HG02759 (cell line): ENCODE data around the gene CRADD.
"Not testable (repeated sequence)": the region's sequence is repeated elsewhere in the genome, so short reads cannot be mapped to it uniquely, and the experiment has no call there.

Source experiments
- ATAC-seq: cut with Tn5 transposase; IDR thresholded peaks from one replicate; pipeline ENCODE4 v1.9.1; 2021; ENCODE audit warnings: mild to moderate bottlenecking, moderate library complexity; ENCODE audit not compliant: unreplicated experiment

Gene CRADD

DNA sequence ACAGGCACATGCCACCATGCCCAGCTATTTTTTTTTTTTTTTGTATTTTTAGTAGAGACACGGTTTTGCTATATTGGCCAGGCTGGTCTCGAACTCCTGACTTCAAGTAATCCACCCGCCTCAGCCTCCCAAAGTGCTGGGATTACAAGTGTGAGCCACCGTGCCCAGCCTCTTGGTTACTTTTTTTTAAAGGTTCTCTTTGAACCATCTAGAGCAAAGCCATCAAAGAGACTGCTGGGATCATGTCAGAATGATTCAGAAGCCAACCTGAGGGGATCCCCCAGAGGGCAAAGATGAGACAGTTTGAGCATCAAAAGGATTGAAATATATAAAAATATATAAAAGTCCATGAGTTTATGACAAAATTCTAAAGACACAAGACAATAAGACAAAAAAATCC, 103.7 kb downstream of the CRADD start:
- not testable (repeated sequence) for ATAC-seq

DNA sequence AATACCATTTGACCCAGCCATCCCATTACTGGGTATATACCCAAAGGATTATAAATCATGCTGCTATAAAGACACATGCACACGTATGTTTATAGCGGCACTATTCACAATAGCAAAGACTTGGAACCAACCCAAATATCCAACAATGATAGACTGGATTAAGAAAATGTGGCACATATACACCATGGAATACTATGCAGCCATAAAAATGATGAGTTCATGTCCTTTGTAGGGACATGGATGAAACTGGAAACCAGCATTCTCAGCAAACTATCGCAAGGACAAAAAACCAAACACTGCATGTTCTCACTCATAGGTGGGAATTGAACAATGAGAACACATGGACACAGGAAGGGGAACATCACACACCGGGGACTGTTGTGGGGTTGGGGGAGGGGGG, 104.8 kb downstream of the CRADD start:
- ATAC-seq = not testable (repeated sequence)

DNA sequence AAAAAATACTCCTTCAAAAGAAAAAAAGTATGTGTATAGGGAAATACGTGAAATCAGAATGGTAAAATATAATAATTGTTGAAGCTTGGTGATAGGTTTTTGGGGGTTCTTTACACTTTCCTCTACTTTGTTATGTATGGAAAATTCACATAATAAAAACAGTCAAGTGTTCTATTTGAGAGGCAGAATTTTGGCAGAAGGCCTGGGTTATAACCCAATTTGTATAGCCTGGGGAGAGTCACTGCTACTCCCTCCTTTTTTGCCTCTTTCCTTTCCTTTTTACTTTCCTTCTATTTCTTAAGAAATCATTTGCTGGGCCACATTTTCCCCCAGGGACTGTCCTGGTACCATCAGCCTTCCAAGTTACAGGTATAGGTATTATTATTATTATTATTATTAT, 105.7 kb downstream of the CRADD start:
- ATAC-seq = no peak

DNA sequence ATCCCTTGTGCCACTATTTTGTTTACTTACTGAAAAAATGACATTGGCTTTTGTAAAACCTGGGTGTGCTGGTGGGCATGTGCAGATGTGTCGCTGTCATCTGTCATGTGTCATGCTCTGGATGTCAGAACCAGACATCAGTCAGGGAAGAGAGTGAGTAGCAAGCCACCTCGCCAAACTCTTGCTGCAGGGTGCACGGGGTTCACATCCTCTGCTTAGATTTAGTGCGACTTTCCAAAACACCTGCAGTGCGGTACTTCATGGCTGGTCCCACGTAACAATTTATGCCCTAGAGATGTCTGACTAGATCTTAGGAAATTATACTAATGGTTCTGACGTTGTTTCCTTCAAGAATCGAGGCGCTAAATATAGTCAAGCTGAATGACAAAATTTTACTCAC, 106.7 kb downstream of the CRADD start:
- ATAC-seq = no peak

DNA sequence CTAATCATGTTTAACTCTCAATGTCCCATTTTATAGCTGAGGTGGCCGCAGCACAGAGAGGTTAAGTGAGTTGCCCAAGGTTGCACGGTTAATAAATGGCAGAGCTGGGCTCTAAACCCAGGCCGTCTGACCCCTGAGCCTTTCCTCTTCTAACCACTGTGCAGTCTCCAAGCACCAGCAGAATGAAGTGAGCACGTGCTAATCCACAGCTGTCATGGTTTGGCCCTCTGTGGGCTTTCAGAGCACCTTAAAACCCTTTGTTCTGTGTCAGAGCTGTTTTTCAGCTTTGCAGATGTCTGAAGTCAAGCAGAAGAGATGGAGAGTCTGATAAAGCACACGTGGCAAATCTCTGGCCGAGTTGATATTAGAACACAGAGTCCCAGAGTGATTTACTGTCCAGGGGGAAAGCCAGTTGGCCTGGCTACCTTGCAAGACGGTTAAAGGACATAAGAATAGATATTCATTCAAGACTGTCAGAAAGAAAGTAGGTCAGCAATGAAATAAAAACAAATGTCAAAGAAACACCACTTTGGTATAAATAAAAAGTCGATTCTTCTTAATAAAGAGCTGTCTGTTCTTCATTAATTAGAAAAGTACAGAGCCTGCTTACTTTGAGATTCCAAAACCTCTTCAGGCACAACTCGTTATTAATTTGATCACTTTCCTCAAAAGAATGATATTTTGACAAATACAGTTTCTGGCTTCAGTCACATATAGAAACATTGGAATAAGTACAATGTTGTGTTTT, 107.3 kb downstream of the CRADD start:
- no peak for ATAC-seq

DNA sequence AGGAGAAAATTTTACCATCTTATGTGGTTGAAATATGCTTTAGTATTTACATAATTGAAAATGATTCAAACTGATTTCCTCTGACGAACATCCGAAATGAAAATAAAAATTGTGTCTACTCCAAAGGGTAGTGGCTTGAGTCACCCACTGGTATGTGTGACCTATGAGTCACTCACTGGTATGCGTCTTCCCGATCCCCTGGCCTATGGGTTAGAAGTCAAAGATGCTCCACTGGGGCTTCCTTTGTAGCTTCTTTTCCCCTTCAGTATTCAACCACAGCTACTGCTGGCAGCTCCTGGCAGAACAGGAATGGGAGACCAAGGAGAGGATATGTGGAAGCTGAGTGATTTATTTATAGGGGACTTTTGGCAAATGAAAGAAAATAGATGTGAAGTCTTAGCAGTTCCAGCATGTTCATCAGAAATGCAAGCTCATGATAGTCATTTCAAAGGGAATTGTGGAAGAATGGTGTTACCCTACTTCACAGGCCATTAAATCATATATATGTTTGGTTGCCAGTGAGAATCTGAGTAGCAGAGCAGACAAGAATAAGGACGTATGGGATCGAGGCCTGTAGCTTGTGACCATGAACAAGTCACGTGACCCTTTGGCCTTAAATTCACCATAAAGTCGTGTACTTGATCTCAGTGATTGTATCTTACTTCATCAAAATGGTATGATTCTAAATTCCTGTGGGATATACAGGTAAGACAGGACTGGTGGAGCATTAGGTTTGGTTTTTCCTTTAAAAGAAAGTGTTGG, 108.3 kb downstream of the CRADD start:
- ATAC-seq = no peak

DNA sequence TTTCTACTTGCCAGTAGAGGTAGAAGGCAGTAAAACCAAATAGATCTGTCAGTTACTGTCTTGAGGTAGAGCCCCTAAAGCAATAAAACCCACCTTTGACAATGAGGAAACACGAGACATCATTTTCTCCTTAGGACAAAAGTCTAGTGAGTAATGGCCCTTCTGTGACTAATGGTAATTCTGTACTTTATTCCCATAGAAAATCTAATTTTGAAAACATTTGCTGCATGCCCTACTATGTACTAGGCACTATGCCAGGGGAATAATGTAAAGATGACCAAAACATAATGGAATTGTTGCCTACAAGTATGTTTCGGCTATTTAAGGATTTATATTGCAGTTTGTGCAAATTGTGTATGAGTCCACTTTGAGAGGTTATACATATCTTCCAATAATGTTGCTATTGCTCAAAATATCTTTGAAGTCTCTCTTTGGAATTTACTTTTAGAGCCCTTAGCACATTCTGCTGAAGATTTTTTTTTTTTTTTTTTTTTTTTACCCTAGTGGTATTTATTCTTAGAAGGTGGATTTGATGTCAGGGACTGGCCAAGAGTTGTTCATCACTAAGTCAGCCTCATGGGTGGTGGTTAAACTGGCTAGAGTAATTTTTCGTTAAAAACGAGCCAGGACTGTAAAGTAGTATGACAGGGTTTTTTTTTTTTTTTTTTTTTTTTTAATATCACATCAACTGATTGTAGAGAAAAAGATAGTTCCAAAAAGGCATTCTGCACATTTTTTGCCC, 109.7 kb downstream of the CRADD start:
- ATAC-seq = no peak

DNA sequence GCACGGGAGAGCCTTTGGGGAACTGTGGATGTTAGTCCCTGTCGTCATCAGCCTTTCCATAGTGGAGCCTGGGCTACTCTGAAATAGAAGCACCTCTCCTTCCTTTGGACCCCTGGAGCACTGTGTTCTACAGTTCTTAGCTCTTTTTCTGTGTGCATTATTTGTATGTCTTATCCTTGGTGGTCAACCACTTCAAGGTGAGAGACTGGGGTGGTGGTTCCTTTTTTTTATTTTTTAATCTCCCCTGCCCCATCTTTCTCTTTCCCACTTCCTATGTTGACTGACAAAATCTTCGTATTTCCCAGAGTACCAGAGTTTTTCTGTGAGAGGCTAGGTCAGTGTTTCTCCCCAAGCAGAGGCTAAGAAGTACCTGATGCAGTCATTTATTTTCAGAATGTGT, 111.7 kb downstream of the CRADD start:
- ATAC-seq = no peak

DNA sequence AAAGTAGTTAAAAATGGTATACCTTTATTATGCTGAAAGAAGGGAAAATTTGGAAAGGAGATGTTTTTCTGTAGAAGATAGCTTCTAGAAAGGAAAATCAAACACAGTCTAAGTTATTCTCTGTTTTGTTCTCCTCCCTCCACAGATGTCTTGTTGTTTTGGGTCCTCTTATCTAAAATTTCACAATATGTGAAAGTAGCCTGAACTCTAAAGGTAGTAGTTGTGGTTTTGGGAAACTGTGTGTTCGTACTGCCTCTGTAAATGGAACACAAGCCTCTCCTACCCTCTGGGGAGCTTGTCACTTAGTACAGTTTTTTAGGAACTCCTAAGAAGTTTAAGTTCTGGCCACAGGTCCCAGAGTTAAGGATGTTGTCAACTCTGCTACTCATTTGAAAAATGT, 112.6 kb downstream of the CRADD start:
- no peak for ATAC-seq

DNA sequence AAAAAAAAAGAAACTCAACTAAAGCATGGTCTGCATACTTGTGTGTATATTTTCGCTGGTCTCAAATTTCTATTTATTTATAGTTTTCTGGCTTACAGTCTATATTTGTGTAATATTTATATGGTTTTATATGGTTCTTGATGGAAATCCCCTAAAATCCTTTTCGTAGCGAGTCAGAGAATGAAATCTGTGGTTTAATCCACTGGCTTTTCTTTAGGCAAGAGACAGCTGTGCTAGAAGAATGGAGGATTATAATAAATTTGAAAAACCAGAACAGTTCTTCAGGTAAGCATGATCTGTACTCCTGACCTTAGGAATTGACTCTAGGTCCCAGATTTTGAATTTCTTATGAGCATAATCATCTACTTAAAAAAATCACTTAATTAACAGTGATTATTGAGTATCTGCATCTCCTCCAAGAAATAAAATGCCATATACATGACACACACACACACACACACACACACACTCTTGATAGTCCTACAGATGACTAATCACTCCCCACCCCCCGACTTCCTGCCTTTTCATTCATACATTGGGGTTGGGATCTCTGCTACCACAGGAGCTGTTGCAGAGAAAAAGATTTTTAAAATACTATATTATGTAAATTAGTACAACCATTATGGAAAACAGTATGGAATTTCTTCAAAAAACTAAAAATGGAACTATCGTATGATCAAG, 113.4 kb downstream of the CRADD start:
- no peak for ATAC-seq

DNA sequence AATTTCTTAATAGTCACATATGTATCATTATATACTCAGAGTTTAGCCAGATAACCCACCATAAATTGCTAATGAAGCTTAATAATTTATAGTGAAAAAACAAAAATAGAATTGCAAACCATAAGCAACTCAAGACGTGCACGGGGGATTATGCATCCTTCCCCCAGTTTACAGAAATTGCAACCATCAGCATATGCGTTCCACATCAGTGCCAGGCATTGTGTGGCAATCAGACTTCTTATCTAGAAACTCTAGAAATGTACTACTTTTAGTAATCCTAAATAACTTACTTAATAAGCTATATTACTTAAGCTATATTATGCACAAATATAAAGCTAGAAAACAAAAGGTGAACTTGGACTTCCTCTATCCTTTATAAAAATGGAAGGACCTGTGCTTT, 115.8 kb downstream of the CRADD start:
- ATAC-seq = no peak

DNA sequence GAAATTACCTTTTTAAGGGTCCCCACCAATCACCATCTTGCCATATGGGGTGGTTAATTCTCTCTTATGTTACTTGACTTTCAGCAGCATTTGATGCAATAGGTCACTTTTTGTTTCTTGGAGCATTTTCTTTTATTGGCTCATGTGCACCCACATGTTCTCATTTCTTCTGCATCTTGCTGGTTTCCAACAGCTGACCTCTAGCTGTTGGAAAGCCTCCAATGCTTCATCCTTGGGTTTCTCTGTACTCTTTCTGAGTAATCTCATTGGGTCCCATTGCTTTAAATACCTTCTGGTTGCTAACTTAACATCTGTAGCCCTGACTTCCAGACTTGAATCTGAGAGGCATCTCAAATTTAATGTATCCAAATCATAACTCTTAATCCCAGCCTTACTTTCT, 116.8 kb downstream of the CRADD start:
- no peak for ATAC-seq

DNA sequence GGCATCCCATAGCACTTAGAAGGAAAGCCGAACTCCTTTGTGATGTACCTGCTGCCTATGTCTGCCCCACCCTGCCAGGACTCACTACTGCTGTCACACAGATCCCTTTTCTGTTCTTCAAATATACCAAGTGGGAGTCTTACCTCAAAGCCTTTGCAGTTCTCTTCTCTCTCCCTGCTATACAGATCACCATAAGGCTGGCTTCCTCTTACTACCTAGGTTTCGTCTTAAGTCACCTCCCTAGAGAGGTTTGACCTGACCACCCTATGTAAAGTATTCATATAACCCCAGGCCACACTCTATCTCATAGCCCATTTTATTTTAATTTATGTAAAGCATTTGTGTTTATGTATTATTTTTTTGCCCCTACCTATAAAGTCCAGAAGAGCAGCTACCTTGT, 117.6 kb downstream of the CRADD start:
- no peak for ATAC-seq

DNA sequence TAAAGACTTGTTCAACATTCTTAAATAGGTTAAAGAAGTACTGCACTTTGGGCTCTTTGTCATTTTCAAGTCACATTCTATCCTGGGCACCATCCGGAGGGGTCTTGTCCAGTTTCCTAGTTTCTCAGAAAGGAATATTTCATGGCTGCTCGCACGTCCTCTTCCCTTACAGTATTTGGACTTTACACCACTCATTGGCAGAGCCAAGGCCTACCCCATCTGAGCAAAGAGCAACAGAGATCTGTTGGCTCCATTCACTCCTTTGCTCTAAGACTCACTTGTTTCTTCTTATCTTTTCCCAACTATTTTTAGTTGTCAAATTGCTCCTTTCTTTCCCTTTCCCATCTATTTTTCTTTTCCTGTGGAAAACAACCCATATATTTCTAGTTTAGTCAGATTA, 118.2 kb downstream of the CRADD start:
- no peak for ATAC-seq

DNA sequence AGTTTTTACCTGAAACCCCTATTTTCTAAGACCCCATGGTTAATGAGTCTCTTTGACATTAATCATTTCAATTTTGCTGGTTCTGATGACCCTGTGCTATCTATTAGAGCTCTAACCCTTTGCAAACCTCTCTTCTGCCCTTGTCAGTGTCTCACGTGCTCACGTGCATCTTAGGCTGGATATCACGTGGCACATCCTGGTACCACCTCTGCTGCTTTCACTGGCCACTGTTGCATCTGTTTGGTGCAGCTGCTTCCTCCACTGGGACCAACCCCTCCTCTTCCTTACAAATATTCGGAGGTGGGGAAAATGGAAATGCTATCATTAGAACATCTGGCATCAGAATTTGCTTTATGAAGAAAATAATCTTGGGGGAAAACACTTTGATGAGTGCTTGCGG, 119.6 kb downstream of the CRADD start:
- no peak for ATAC-seq

DNA sequence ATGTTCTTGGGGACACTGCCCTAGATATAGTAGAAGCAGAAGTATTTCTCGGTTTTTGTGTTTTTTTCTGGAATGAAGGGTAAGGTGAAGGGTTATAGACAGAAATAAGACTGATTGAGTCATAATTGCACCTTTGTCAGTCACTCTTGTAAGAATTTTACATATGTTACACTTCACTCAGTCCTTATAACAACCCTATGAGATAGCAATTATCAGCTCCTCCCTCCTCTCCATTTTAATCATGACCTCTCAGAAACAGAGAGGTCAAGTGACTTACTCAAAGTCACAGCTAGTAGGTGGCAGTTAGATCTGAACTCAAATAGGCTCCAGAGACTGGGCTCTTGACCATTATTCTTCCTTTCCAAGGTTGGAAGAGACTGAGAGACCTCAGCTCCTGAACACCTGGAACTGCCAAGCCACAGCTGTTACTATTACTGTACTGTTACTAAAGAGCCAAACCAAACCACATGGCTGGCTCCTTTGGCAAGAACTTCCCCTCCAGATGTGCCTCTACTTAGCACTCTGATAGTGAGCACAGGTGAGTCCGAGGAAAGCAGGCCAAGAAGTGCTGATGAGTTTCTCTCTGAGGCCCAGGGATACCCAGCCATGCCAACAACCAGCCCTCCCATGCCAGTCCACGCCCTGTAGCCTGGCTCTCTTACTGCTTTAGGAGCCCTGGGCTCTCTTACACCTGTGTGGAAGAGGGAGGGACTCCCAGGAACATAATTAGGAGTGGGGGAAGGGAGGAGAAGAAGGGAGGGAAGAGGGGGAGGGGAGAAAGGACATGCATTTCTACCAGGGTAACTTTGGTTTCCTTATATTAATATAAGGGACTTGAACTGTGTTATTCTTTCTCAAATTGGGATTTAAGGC, 121.3 kb downstream of the CRADD start:
- no peak for ATAC-seq

DNA sequence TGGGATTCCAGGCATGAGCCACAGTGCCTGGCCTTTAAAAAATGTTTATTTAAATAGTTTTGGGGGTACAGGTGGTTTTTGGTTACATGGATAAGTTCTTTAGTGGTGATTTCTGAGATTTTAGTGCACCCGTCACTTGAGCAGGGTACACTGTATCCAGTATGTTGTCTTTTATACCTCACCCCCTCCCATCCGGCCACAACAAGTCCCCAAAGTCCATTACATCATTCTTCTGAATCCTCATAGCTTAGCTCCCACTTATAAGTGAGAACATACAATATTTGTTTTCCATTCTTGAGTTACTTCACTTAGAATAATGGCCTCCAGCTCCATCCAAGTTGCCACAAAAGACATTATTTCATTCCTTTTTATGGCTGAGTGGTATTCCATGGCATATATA, 124.5 kb downstream of the CRADD start:
- not testable (repeated sequence) for ATAC-seq

DNA sequence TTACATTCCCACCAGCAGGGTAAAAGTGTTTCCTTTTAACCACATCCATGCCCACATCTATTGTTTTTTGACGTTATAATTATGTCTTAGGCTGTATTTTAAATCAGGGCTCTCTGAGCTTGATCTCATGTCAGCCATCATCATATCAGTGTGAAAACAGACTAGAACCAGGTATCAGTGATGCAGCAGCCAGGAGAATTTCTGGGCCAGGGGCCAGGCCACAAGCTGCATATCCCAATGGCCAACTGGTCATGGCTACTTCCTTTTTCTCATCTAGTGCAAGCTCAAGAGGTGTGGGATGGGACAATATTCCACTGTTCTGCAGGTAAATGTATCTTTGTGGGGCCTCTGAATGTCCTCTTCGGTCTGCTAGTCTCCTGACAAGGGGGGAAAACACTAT, 125.1 kb downstream of the CRADD start:
- no peak for ATAC-seq

DNA sequence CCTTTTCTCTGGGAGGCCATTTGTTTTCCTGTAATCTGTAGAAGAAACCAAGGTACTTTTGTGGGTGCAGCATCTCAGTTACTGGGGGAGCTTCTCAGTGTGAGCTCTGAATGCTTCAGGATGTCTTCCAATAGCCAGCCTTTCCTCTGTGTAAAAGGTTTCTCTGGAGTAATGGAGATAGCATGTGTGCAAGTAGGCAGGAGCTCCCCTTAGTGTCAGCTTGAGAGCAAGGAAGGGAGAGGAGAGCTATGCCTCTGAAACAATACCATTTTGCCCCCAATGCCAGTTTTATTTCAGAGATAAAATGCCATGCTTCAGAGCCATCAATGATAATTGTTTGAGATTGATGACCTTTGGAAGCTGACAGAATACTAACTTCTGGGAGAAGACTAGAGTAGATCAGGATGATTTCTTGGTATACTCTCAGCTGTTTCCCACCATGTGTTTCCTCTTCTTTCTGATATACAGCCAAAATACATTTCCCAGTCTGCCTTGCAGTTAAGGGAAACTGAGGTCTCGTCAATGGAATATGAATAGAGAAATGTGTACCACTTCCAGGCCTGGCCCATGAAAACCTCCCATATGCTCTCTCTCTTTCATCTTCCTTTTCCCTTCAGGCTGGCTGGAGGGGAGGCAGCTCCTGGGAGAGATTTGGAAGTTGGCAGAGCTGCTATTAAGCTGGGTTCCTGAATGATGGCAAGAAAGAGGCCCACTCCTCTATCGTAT, 125.7 kb downstream of the CRADD start:
- ATAC-seq = no peak

DNA sequence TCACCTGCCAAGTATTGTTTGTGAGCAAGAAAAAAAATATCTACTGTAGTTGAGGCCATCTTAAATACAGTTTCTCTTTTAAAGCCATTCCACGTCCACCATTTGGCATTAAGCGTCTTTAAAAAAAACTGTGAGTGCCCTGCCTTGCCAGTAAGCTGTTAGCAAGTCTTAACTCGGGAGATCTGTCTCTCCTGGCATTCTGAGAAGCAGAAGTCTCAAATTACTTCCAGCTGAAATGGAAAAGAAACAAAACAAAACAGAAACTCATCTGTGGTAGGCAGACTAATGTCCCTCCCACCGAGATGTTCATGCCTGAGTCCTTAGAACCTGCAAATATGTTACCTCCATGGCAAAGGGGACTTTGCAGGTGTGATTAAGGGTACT, 126.2 kb downstream of the CRADD start:
- ATAC-seq = no peak
